A549 (cell line): ENCODE results near the gene TMEM121. TPM values are rescaled to one million over a fixed set of nuclear protein-coding genes. Genes with fewer than 3 reads are reported as not detected.

ENCODE experiments used
- ATAC-seq, 2 experiments: fragments of 200-7000 bp in 1 of 2; fragments of >200 bp in 1 of 2; cut with Nextera tagmentation in 1 of 2; cut with Tn5 transposase in 1 of 2; 3 replicates each; pipeline versions ENCODE4 v1.8.0 to v1.9.1; 2018 to 2020; ENCODE audit warnings: mild to moderate bottlenecking in 1 of 2, moderate library complexity in 1 of 2
- CTCF ChIA-PET: fragments of 300-600 bp; sonication (Branson Sonifier 250); formaldehyde crosslinking; extraction: SDS; loops from one replicate; lab custom pipeline; 2021; ENCODE audit warnings: antibody characterized with exemption, inconsistent platforms; lab: Yijun Ruan, JAX
- POLR2A ChIA-PET: fragments of 350-600 bp; formaldehyde crosslinking; extraction: SDS; loops from one replicate; lab custom pipeline; 2021; ENCODE audit warnings: antibody characterized with exemption, inconsistent platforms; lab: Yijun Ruan, JAX
- DNase-seq, 2 experiments: peaks; one replicate each; pipeline versions ENCODE4 v3.0.0 to v3.0.0-alpha.2; 2011 to 2016; ENCODE audit warnings: low read depth in 1 of 2, low spot score in 1 of 2
- FAIRE-seq: peaks from 2 replicates; lab custom pipeline; 2011; peaks lifted over from hg19 to GRCh38; lab: Jason Lieb, UNC
- H3K27ac ChIP-seq, 2 experiments: fragments of >200 bp; sonication (Bioruptor Twin); formaldehyde crosslinking; 3 replicates each; pipeline ENCODE4 v1.5.1; 2016 to 2017
- H3K4me1 ChIP-seq: fragments of >200 bp; sonication (Bioruptor Twin); formaldehyde crosslinking; 3 replicates; pipeline ENCODE4 v1.6.1; 2016
- H3K4me2 ChIP-seq: fragments of >200 bp; sonication (Bioruptor Twin); formaldehyde crosslinking; 3 replicates; pipeline ENCODE4 v1.6.1; 2016
- H3K4me3 ChIP-seq: fragments of >200 bp; sonication (Bioruptor Twin); formaldehyde crosslinking; 3 replicates; pipeline ENCODE4 v1.5.1; 2016
- H3K9me3 ChIP-seq: fragments of >200 bp; sonication (Bioruptor Twin); formaldehyde crosslinking; 3 replicates; pipeline ENCODE4 v1.6.1; 2016
- BHLHE40 ChIP-seq: IDR thresholded peaks from 2 replicates; pipeline ENCODE4 v1.6.1; 2012; ENCODE audit warnings: low read depth, low read length, inconsistent platforms
- CBX8 ChIP-seq: fragments of 200-600 bp; sonication (generic); IDR thresholded peaks from 2 replicates; pipeline ENCODE4 v1.6.1; 2016
- CEBPB ChIP-seq, 2 experiments: fragments of >200 bp in 1 of 2; sonication (Bioruptor Twin) in 1 of 2; formaldehyde crosslinking in 1 of 2; IDR thresholded peaks; 2 replicates each; pipeline ENCODE4 v1.6.1; 2012 to 2016
- EHF ChIP-seq: fragments of 250-450 bp; sonication (Bioruptor Pico); IDR thresholded peaks from 2 replicates; pipeline ENCODE4 v1.5.0; 2020; ENCODE audit warnings: mild to moderate bottlenecking
- ELK1 ChIP-seq: fragments of 150-350 bp; IDR thresholded peaks from 2 replicates; pipeline ENCODE4 v1.6.1; 2014; ENCODE audit warnings: low read depth, mild to moderate bottlenecking, low read length
- EP300 ChIP-seq, 2 experiments: fragments of >200 bp; sonication (Bioruptor Twin); formaldehyde crosslinking; IDR thresholded peaks; 2 replicates in 1 of 2; 3 replicates in 1 of 2; pipeline ENCODE4 v1.6.1; 2016 to 2017
- ESRRA ChIP-seq: fragments of 150-350 bp; IDR thresholded peaks from 2 replicates; pipeline ENCODE4 v1.6.1; 2014; ENCODE audit warnings: mild to moderate bottlenecking, low read length, borderline replicate concordance
- FOXS1 ChIP-seq: fragments of 250-450 bp; sonication (Bioruptor Pico); IDR thresholded peaks from 2 replicates; pipeline ENCODE4 v1.5.0; 2020; ENCODE audit warnings: mild to moderate bottlenecking, moderate library complexity
- GATA3 ChIP-seq: IDR thresholded peaks from 2 replicates; pipeline ENCODE4 v1.6.1; 2012; ENCODE audit warnings: borderline replicate concordance
- HOXA7 ChIP-seq: fragments of 250-450 bp; sonication (Bioruptor Pico); IDR thresholded peaks from 2 replicates; pipeline ENCODE4 v1.5.0; 2020; ENCODE audit warnings: mild to moderate bottlenecking, moderate library complexity
- PHF8 ChIP-seq: fragments of 200-600 bp; sonication (generic); IDR thresholded peaks from 2 replicates; pipeline ENCODE4 v1.6.1; 2016; ENCODE audit warnings: low read depth, mild to moderate bottlenecking, antibody characterized with exemption, moderate library complexity, borderline replicate concordance
- POLR2AphosphoS2 ChIP-seq: conservative IDR thresholded peaks from 2 replicates; pipeline ENCODE4 v1.6.1; 2012; ENCODE audit warnings: low read length, improper control_type of control experiment, inconsistent platforms
- RAD21 ChIP-seq, 2 experiments: fragments of >200 bp in 1 of 2; sonication (Bioruptor Twin) in 1 of 2; formaldehyde crosslinking in 1 of 2; IDR thresholded peaks in 1 of 2; conservative IDR thresholded peaks in 1 of 2; 2 replicates in 1 of 2; 3 replicates in 1 of 2; pipeline ENCODE4 v1.6.1; 2012 to 2018; ENCODE audit warnings: inconsistent platforms in 1 of 2
- RCOR1 ChIP-seq: fragments of 150-350 bp; IDR thresholded peaks from 2 replicates; pipeline ENCODE4 v1.6.1; 2014; ENCODE audit warnings: antibody characterized with exemption, low read length, low read depth
- RFX5 ChIP-seq: fragments of 450-650 bp; IDR thresholded peaks from 2 replicates; pipeline ENCODE4 v1.7.1; 2014; ENCODE audit warnings: antibody characterized with exemption, mild to moderate bottlenecking, moderate library complexity
- SMC3 ChIP-seq: fragments of >200 bp; sonication (Bioruptor Twin); formaldehyde crosslinking; IDR thresholded peaks from 3 replicates; pipeline ENCODE4 v1.6.1; 2018; ENCODE audit warnings: inconsistent platforms
- SREBF2 ChIP-seq: fragments of 450-650 bp; IDR thresholded peaks from 2 replicates; pipeline ENCODE4 v1.6.1; 2014; ENCODE audit warnings: mild to moderate bottlenecking, moderate library complexity
- WGBS: methylation state at CpG from one replicate; pipeline ENCODE4 v1.1.6; 2017; ENCODE audit errors: missing lambda C conversion rate; 5-methylcytosine and 5-hydroxymethylcytosine counted together
- polyA plus RNA-seq, 4 experiments: library from polyadenylated mRNA; depleted of rRNA in 3 of 4; stranded (reverse); fragments of >200 nt; fragmentation: RNase III in 1 of 4; extraction: RNeasy Plus Mini Kit Qiagen cat#74134 plus additional on column Dnase treatment in 1 of 4; gene quantifications; 2 replicates in 3 of 4; 3 replicates in 1 of 4; pipeline ENCODE4 v1.2.3, GENCODE V29; 2011 to 2017
- TF ChIP-seq, protein P1 (sequence below): IDR thresholded peaks from 2 replicates; pipeline ENCODE4 v1.6.1; 2012; ENCODE audit warnings: low read depth, borderline replicate concordance

Gene TMEM121
- polyA plus RNA-seq, 2 of the 4 experiments (the other 2 are of a cell fraction): 2.3 to 5.7 TPM

DNA sequence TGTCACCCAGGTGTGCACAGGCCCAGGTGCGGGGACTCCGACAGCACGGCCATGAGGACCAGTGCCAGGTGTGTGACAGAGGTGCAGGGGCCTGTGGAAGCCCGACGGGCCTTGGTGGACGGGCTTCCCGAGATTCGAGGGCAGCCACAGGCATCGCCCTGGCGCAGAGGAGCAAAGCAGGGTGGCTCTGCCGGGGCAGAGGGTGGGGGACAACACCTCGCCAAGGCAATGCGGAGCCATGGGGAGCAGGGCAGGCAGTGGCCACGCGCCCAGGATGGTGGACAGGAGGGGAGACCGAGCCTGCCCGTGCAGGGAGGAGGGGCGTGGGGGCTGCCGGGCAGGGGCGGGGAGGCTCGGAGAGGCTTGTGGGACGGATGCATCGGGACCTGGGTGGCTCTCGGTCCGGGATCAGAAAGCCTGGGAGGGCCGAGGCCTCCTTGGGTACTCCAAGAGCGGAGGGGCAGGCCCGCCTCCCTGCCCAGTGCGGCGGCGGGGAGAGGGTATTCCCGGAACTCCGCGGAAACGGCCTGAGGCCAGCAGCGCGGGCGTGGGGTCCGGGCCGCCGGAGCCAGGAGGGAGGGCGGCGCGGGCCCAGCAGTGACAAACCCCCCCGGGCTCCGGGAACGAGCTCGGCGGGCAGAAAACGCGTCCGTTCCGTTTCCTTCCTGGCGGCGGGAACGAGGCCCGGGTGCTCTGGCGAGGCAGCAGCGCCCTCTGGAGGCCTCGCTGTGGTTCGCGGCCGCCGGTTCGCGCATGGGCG, 1.6 kb downstream of the TMEM121 start (continued):
- TF ChIP-seq RCOR1: no peak
- TF ChIP-seq POLR2AphosphoS2: no peak
- no peak for TF ChIP-seq BHLHE40
- no peak for TF ChIP-seq EP300 (IDR thresholded peaks at IDR 0.05)
- TF ChIP-seq ESRRA: no peak
- TF ChIP-seq SREBF2: no peak
- no peak for TF ChIP-seq CBX8
- no peak for TF ChIP-seq HOXA7 (CRISPR knock-in tag)
- TF ChIP-seq SMC3: peak; percentile 72

DNA sequence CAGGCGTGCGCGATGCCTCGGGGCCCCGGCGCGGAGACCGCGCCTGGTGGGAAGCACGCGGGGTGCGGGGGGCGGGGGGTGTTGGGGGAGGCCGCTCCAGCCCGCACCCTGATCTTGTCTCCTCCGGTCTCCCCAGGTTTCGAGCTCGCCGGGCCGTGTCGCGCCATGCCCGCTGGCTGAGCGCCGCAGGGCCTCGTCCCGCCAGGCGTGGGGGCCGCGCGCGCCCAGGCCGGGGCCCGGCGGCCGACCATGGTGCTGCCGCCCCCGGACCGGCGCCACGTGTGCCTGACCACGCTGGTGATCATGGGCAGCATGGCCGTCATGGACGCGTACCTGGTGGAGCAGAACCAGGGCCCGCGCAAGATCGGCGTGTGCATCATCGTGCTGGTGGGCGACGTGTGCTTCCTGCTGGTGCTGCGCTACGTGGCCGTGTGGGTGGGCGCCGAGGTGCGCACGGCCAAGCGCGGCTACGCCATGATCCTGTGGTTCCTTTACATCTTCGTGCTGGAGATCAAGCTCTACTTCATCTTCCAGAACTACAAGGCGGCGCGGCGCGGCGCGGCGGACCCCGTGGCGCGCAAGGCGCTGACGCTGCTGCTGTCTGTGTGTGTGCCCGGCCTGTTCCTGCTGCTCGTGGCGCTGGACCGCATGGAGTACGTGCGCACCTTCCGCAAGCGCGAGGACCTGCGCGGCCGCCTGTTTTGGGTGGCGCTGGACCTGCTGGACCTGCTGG, 2.4 kb downstream of the TMEM121 start:
- Histone ChIP-seq H3K4me2 (peak overlapping the region; percentile 99), H3K9me3 (no peaks in the 10 kb centered on the region), H3K4me3 (peak overlapping the region; percentile 52; the same call in 1 of the 3 replicates), H3K4me1 (peaks cover 21% of the 10 kb centered on the region), H3K27ac (peak overlapping the region; percentile 92 to 96; a peak in 5 of 6 replicates)
- POLR2A ChIA-PET: interaction anchor here (0.8 to 1.0 kb wide), 5 partner anchors 37 to 214 kb away, joined by 3 to 5 read pairs (median 3); partner anchors contain the start of genes CRIP1 and PACS2
- TF ChIP-seq, protein P1, sequence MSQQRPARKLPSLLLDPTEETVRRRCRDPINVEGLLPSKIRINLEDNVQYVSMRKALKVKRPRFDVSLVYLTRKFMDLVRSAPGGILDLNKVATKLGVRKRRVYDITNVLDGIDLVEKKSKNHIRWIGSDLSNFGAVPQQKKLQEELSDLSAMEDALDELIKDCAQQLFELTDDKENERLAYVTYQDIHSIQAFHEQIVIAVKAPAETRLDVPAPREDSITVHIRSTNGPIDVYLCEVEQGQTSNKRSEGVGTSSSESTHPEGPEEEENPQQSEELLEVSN: no peak
- TF ChIP-seq RAD21 (conservative IDR thresholded peaks at IDR 0.05 in 1 of 2, IDR thresholded peaks at IDR 0.05 in 1 of 2) (peak in 1 of 2 experiments; percentile 0; a peak in 1 of 5 replicates), CEBPB (IDR thresholded peaks at IDR 0.05) (no peak)
- no peak for DNase-seq
- no peak for ATAC-seq
- no peak for FAIRE-seq
- 83% methylated on average over 44 of the region's 89 CpGs for WGBS
- CTCF ChIA-PET: interaction anchor here (0.6 to 3.8 kb wide), 30 partner anchors 9 to 803 kb away, joined by 3 to 27 read pairs (median 4); partner anchors contain the start of gene TEDC1

GRCh38 chr14:105529319-105529568, 2.9 kb downstream of the TMEM121 start:
- ChIA-PET CTCF (interaction anchor here (0.9 to 3.8 kb wide), 9 partner anchors 8 to 98 kb away, joined by 3 to 27 read pairs (median 14); partner anchors contain the start of gene TEDC1), POLR2A (no interaction called here)
- Histone ChIP-seq H3K4me3 (no peak overlapping the region), H3K4me1 (peaks cover 21% of the 10 kb centered on the region), H3K4me2 (no peak overlapping the region), H3K9me3 (no peaks in the 10 kb centered on the region), H3K27ac (no peak overlapping the region)
- ATAC-seq: no peak
- FAIRE-seq: no peak
- DNase-seq: no peak
- TF ChIP-seq EHF: no peak
- TF ChIP-seq SMC3: no peak
- no peak for TF ChIP-seq RFX5
- no peak for TF ChIP-seq FOXS1 (CRISPR knock-in tag)
- TF ChIP-seq GATA3: no peak
- no peak for TF ChIP-seq PHF8
- TF ChIP-seq BHLHE40: no peak
- no peak for TF ChIP-seq RAD21 (conservative IDR thresholded peaks at IDR 0.05 in 1 of 2, IDR thresholded peaks at IDR 0.05 in 1 of 2)
- no peak for TF ChIP-seq SREBF2
- TF ChIP-seq ELK1: no peak
- WGBS: 90% methylated on average over 24 of the region's 24 CpGs
